HG02840 (cell line): ENCODE measurements around the gene OXNAD1.

Experiments
- ATAC-seq: cut with Tn5 transposase; IDR thresholded peaks from one replicate; pipeline ENCODE4 v1.9.1; 2021; ENCODE audit warnings: mild to moderate bottlenecking, moderate library complexity, moderate number of reproducible peaks; ENCODE audit not compliant: unreplicated experiment, low FRiP score

The OXNAD1 gene

GRCh38 chr3:16349986-16350596, 85.1 kb downstream of the OXNAD1 start:
- no peak for ATAC-seq

GRCh38 chr3:16350597-16351318, 85.7 kb downstream of the OXNAD1 start:
- ATAC-seq, result no peak

- no peak for ATAC-seq
These were observed 87.4 kb downstream of the OXNAD1 start for GRCh38 chr3:16352428-16352827.

- no peak for ATAC-seq
These were observed 89.3 kb downstream of the OXNAD1 start for GRCh38 chr3:16354291-16354690.
